ENCODE measurements around the gene ZSWIM5. TPM values are rescaled to one million over a fixed set of nuclear protein-coding genes. Genes with fewer than 3 reads are reported as not detected.

ZSWIM5 gene
- total RNA-seq, 1 experiment from 2014 or later = 1.4 TPM

DNA sequence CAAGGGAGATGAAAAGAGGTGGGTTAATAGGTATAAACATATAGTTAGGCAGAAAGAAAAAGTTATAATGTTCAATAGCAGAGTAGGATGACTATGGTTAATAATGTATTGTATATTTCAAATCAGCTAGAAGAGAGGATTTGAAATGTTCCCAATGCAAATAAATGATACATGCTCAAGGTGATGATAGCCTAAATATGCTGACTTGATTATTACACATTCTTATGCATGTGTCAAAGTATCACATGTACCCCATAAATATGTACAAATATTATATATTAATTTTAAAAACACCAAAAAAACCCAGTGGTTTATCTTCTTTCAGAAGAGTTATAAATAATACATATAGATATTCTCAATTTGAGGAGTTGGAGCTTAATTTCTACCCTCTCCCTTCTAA is 38.3 kb upstream of the ZSWIM5 start:
- Histone ChIP-seq H3K9me2 (replicated peaks; ENCODE audit: low read length) (no peaks in the 10 kb centered on the region), H4K20me1 (ENCODE audit: low read length) (no peaks in the 10 kb centered on the region), H3K9me3 (ENCODE audit: low read length) (no peaks in the 10 kb centered on the region), H3K27me3 (ENCODE audit: low read length) (no peaks in the 10 kb centered on the region), H3K9ac (ENCODE audit: low read length) (no peak overlapping the region), H3K4me2 (ENCODE audit: low read length) (no peak overlapping the region), H3K36me3 (ENCODE audit: low read depth, low read length) (no peaks in the 10 kb centered on the region), H2AFZ (ENCODE audit: low read length) (no peak overlapping the region), H3F3A (ENCODE audit: low read length, unreplicated experiment) (no peaks in the 10 kb centered on the region), H3K4me1 (ENCODE audit: insufficient read depth, low read length) (peaks cover 13% of the 10 kb centered on the region), H3K79me2 (ENCODE audit: low read length) (no peaks in the 10 kb centered on the region), H3K27ac (ENCODE audit: low read length) (no peak overlapping the region), H3K4me3 (ENCODE audit: low read length) (no peak overlapping the region)
- no peak for ATAC-seq
- no peak for TF ChIP-seq EZH2phosphoT487 (IDR thresholded peaks at IDR 0.05; ENCODE audit: borderline replicate concordance, low read length)
- no peak for TF ChIP-seq EZH2 (IDR thresholded peaks at IDR 0.05; ENCODE audit: low read length, unreplicated experiment)
- TF ChIP-seq, protein P1, sequence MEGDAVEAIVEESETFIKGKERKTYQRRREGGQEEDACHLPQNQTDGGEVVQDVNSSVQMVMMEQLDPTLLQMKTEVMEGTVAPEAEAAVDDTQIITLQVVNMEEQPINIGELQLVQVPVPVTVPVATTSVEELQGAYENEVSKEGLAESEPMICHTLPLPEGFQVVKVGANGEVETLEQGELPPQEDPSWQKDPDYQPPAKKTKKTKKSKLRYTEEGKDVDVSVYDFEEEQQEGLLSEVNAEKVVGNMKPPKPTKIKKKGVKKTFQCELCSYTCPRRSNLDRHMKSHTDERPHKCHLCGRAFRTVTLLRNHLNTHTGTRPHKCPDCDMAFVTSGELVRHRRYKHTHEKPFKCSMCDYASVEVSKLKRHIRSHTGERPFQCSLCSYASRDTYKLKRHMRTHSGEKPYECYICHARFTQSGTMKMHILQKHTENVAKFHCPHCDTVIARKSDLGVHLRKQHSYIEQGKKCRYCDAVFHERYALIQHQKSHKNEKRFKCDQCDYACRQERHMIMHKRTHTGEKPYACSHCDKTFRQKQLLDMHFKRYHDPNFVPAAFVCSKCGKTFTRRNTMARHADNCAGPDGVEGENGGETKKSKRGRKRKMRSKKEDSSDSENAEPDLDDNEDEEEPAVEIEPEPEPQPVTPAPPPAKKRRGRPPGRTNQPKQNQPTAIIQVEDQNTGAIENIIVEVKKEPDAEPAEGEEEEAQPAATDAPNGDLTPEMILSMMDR (conservative IDR thresholded peaks at IDR 0.05; ENCODE audit: low read depth, low read length) = no peak
- ChIA-PET CTCF (no interaction called here), POLR2A (ENCODE audit: unreplicated experiment) (no interaction called here)
- BruUV-seq (replicated peaks) = no TSS peak
- DNase-seq = no peak
- intact Hi-C loops (cut with micrococcal nuclease) = loop anchor here (5.0 kb wide), 1 partner anchor 58 kb away; no protein-coding TSS in a partner anchor

DNA sequence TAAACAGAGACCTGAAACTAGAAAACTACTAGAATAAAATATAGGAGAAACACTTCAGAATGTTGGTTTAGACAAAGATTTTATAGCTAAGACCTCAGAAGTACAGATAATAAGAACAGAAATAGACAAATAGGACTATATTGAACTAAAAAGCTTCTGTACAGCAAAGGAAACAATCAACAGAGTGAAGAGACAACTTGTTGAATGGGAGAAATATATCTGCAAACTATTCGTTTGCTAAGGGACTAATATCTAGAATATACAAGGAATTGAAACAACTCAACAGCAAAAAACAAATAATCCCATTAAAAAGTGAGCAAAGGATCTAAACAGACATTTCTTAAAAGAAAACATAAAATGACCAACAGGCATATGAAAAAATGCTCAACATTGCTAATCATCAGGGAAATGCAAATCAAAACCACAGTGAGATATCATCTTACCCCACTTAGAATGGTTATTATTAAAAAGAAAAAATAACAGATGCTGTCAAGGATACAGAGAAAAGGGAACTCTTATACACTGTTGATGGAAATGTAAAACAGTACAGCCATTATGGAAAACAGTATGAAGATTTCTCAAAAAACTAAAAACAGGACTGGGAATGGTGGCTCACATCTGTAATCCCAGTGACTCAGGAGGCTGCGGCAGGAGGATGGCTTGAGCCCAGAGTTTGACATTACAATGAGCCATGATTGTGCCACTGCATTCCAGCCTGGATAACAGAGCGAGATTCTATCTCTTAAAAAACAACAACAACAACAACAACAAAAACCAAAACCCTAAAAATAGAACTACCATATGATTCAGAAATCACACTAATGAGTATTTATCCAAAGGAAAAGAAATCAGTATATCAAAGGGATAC is 37.3 kb upstream of the ZSWIM5 start:
- Histone ChIP-seq H2AFZ (ENCODE audit: low read length) (no peak overlapping the region), H3K4me1 (ENCODE audit: insufficient read depth, low read length) (peaks cover 13% of the 10 kb centered on the region), H3F3A (ENCODE audit: low read length, unreplicated experiment) (no peaks in the 10 kb centered on the region), H3K9ac (ENCODE audit: low read length) (no peak overlapping the region), H3K4me3 (ENCODE audit: low read length) (no peak overlapping the region), H3K79me2 (ENCODE audit: low read length) (no peaks in the 10 kb centered on the region), H3K4me2 (ENCODE audit: low read length) (no peak overlapping the region), H4K20me1 (ENCODE audit: low read length) (no peaks in the 10 kb centered on the region), H3K36me3 (ENCODE audit: low read depth, low read length) (no peaks in the 10 kb centered on the region), H3K27me3 (ENCODE audit: low read length) (no peaks in the 10 kb centered on the region), H3K27ac (ENCODE audit: low read length) (no peak overlapping the region), H3K9me3 (ENCODE audit: low read length) (no peaks in the 10 kb centered on the region), H3K9me2 (replicated peaks; ENCODE audit: low read length) (no peaks in the 10 kb centered on the region)
- DNase-seq (no peak), ATAC-seq (no peak)
- no TSS peak for BruUV-seq (replicated peaks)
- ChIA-PET POLR2A (ENCODE audit: unreplicated experiment) (no interaction called here), CTCF (no interaction called here)
- intact Hi-C loops (cut with micrococcal nuclease) = no loop called here
- TF ChIP-seq, protein P1 (conservative IDR thresholded peaks at IDR 0.05; ENCODE audit: low read depth, low read length) = no peak
- TF ChIP-seq EZH2phosphoT487 (IDR thresholded peaks at IDR 0.05; ENCODE audit: borderline replicate concordance, low read length) (no peak), EZH2 (IDR thresholded peaks at IDR 0.05; ENCODE audit: low read length, unreplicated experiment) (no peak)

DNA sequence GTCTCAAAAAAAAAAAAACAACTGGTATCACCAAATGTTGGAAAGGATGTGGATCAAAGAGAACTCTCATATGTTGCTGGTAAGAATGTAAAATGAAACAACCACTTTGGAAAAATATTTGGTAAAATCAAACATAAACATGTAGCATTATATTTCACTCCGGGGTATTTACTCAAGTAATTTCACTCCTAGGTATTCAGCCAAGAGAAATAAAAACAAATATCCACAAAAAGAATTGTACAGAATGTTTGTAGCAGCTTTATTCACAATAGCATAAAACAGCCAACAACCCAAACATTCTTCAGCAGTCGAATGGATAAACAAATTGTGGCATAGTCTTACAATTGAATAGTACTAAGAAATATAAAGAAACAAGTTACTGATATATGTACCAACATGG is 32.4 kb upstream of the ZSWIM5 start:
- H3K79me2 ChIP-seq (ENCODE audit: low read length) = no peaks in the 10 kb centered on the region
- intact Hi-C loops (cut with micrococcal nuclease) = no loop called here
- no peak overlapping the region for H3K27ac ChIP-seq (ENCODE audit: low read length)
- H3K4me2 ChIP-seq (ENCODE audit: low read length) = no peak overlapping the region
- H3K9me3 ChIP-seq (ENCODE audit: low read length) = 0 out of 2 replicates have a peak, but pooled peaks cover 5% of the 10 kb centered on the region
- DNase-seq (no peak), ATAC-seq (no peak; the same call in 1 of the 2 replicates)
- ChIA-PET POLR2A (ENCODE audit: unreplicated experiment) (interaction anchor here (0.6 kb wide), 1 partner anchor 343 kb away, joined by 5 read pairs; no protein-coding TSS in a partner anchor), CTCF (no interaction called here)
- no peaks in the 10 kb centered on the region for H3K4me1 ChIP-seq (ENCODE audit: insufficient read depth, low read length)
- no peaks in the 10 kb centered on the region for H4K20me1 ChIP-seq (ENCODE audit: low read length)
- no peak overlapping the region for H2AFZ ChIP-seq (ENCODE audit: low read length)
- no peak for TF ChIP-seq EZH2phosphoT487 (IDR thresholded peaks at IDR 0.05; ENCODE audit: borderline replicate concordance, low read length)
- TF ChIP-seq, protein P1 (conservative IDR thresholded peaks at IDR 0.05; ENCODE audit: low read depth, low read length) = no peak
- TF ChIP-seq EZH2 (IDR thresholded peaks at IDR 0.05; ENCODE audit: low read length, unreplicated experiment) = no peak
- no peak overlapping the region for H3K4me3 ChIP-seq (ENCODE audit: low read length)
- no TSS peak for BruUV-seq (replicated peaks)
- H3K9ac ChIP-seq (ENCODE audit: low read length) = no peak overlapping the region
- H3K36me3 ChIP-seq (ENCODE audit: low read depth, low read length) = no peaks in the 10 kb centered on the region
- no peaks in the 10 kb centered on the region for H3F3A ChIP-seq (ENCODE audit: low read length, unreplicated experiment)
- no peaks in the 10 kb centered on the region for H3K9me2 ChIP-seq (replicated peaks; ENCODE audit: low read length)
- H3K27me3 ChIP-seq (ENCODE audit: low read length) = no peaks in the 10 kb centered on the region

Measured in PC-3 (cell line).